GM12892 (cell line): Measurements from ENCODE around the gene ALK.

Experiments
- POLR2A ChIP-seq: IDR thresholded peaks from 2 replicates; pipeline ENCODE4 v1.6.1; 2011; ENCODE audit warnings: low read depth, low read length, control low read depth
- POLR2AphosphoS5 ChIP-seq: IDR thresholded peaks from 2 replicates; pipeline ENCODE4 v1.6.1; 2011; ENCODE audit warnings: low read depth, low read length, control low read depth

DNA sequence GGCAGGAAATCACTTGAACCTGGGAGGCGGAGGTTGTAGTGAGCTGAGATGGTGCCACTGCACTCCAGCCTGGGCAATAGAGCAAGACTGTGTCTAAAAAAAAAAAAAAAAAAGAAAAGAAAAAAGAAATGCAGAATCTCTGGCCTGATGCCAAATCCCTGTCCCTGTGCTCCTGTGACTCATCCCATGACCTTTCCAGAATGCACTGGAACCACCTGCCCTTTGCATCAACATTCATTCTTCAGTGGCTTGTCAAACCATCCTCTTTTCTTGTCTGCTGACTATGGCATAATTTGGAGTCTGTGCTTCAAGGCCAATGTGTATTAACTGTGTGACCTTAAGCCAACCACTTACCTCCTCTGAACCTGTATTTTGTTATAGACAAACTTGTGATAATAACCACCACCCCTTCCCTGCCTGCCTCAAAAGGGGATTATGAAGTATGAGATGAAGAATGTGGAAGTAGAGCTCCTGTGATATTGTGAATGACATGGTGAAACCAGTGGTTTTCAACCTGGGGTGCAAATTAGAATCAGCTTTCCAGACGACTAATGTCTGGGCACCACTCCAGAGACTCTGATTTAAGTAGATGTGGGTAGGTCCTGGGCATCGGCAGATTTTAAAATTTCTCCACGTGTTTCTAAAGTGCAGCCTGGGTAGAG lies 616.9 kb downstream of the ALK start:
- TF ChIP-seq POLR2A (no peak), POLR2AphosphoS5 (no peak)
